Measurements from ENCODE around the gene KIAA0753.

KIAA0753 gene

GRCh38 chr17:6544011-6544370, 96.5 kb downstream of the KIAA0753 start:
- no peak for DNase-seq

- no peak for DNase-seq
These were observed 97.2 kb downstream of the KIAA0753 start for GRCh38 chr17:6543079-6544010.

- no peak for DNase-seq
These were observed 97.9 kb downstream of the KIAA0753 start for GRCh38 chr17:6542577-6542976.

GRCh38 chr17:6541886-6542285, 98.6 kb downstream of the KIAA0753 start:
- no peak for DNase-seq

- no peak for DNase-seq
These were observed 100.6 kb downstream of the KIAA0753 start for GRCh38 chr17:6539871-6540270.

- no peak for DNase-seq
These were observed 103.9 kb downstream of the KIAA0753 start for GRCh38 chr17:6536566-6537065.

- no peak for DNase-seq
These were observed 104.5 kb downstream of the KIAA0753 start for GRCh38 chr17:6536053-6536452.

GRCh38 chr17:6534846-6535514, 105.5 kb downstream of the KIAA0753 start:
- DNase-seq, result no peak

- no peak for DNase-seq
These were observed 108.0 kb downstream of the KIAA0753 start for GRCh38 chr17:6532441-6532885.

GRCh38 chr17:6531575-6531974, 108.9 kb downstream of the KIAA0753 start:
- no peak for DNase-seq

GRCh38 chr17:6530324-6530920, 110.1 kb downstream of the KIAA0753 start:
- DNase-seq, result no peak

GRCh38 chr17:6528557-6528956, 112.0 kb downstream of the KIAA0753 start:
- DNase-seq, result no peak
